Stomach (tissue), 4 donors: ENCODE measurements around the gene TMPRSS4.

Experiments
- CTCF ChIP-seq, 7 experiments: fragments of 450-650 bp in 4 of 7; fragments of 200-600 bp in 3 of 7; sonication (generic) in 3 of 7; IDR thresholded peaks; one replicate each; pipeline ENCODE4 v1.5.1; 2016 to 2019; ENCODE audit warnings: antibody characterized with exemption in 7 of 7, control low read depth in 2 of 7, mild to moderate bottlenecking in 1 of 7
- EP300 ChIP-seq: sonication (generic); formaldehyde crosslinking; IDR thresholded peaks from one replicate; pipeline ENCODE4 v1.6.1; 2017; ENCODE audit warnings: antibody characterized with exemption
- POLR2A ChIP-seq, 4 donors: fragments of 450-650 bp; IDR thresholded peaks; one replicate each; pipeline ENCODE4 v1.6.1; 2016; ENCODE audit warnings: antibody characterized with exemption in 4 of 4, control low read depth in 2 of 4, mild to moderate bottlenecking in 1 of 4, moderate library complexity in 1 of 4
- POLR2AphosphoS5 ChIP-seq, 3 donors: sonication (generic); formaldehyde crosslinking; IDR thresholded peaks; one replicate each; pipeline ENCODE4 v1.6.1; 2016; ENCODE audit warnings: antibody characterized with exemption in 3 of 3

- no peak for TF ChIP-seq CTCF (IDR thresholded peaks at IDR 0.05)
- TF ChIP-seq POLR2A (IDR thresholded peaks at IDR 0.05) = no peak
- no peak for TF ChIP-seq POLR2AphosphoS5 (IDR thresholded peaks at IDR 0.05)
- TF ChIP-seq EP300 = no peak
These were observed 4.5 kb downstream of the TMPRSS4 start for GRCh38 chr11:118081241-118081958.
